GM12874 (cell line): ENCODE data around the gene RNF133.

Experiments
- CTCF ChIP-seq: IDR thresholded peaks from 2 replicates; pipeline ENCODE4 v1.5.1; 2011; ENCODE audit warnings: low read depth, mild to moderate bottlenecking, control low read depth, low read length, moderate library complexity; ENCODE audit not compliant: insufficient read depth

RNF133 gene

GRCh38 chr7:122675621-122676020 is 23.3 kb downstream of the RNF133 start:
- TF ChIP-seq CTCF, result no peak

GRCh38 chr7:122675011-122675410 is 23.9 kb downstream of the RNF133 start:
- no peak for TF ChIP-seq CTCF

- TF ChIP-seq CTCF, result no peak
These were observed 24.4 kb downstream of the RNF133 start for GRCh38 chr7:122674502-122674901.

GRCh38 chr7:122673951-122674350 is 25.0 kb downstream of the RNF133 start:
- TF ChIP-seq CTCF, result no peak

- TF ChIP-seq CTCF, result no peak
These were observed 26.4 kb downstream of the RNF133 start for GRCh38 chr7:122672536-122672935.

- TF ChIP-seq CTCF, result no peak
These were observed 35.2 kb downstream of the RNF133 start for GRCh38 chr7:122663733-122664132.

GRCh38 chr7:122658856-122659255 is 40.1 kb downstream of the RNF133 start:
- TF ChIP-seq CTCF, result no peak

GRCh38 chr7:122653685-122654084 is 45.2 kb downstream of the RNF133 start:
- no peak for TF ChIP-seq CTCF
